Keratinocyte (primary cell): ENCODE measurements around the gene CADM3.

Source experiments
- CTCF ChIP-seq, 3 experiments: IDR thresholded peaks in 1 of 3; conservative IDR thresholded peaks in 1 of 3; optimal IDR thresholded peaks in 1 of 3; 2 replicates in 2 of 3; 3 replicates in 1 of 3; pipeline versions ENCODE3 to v1.5.1; 2011; ENCODE audit warnings: low read length in 3 of 3, mild to moderate bottlenecking in 3 of 3, moderate library complexity in 2 of 3, control low read depth in 1 of 3, inconsistent platforms in 1 of 3; ENCODE audit not compliant: insufficient read depth in 2 of 3; ENCODE audit errors: extremely low read depth in 1 of 3
- EZH2 ChIP-seq: IDR thresholded peaks from one replicate; pipeline ENCODE4 v1.6.1; 2012; ENCODE audit warnings: inconsistent platforms, mild to moderate bottlenecking, low read length, moderate library complexity

GRCh38 chr1:159223004-159223403 lies 51.6 kb downstream of the CADM3 start:
- no peak for TF ChIP-seq CTCF (optimal IDR thresholded peaks at IDR 0.05 in 1 of 3, IDR thresholded peaks at IDR 0.05 in 1 of 3, conservative IDR thresholded peaks at IDR 0.05 in 1 of 3; ENCODE audit: extremely low read depth in 1 of 3, insufficient read depth in 2 of 3, low read length in 3 of 3)
- no peak for TF ChIP-seq EZH2
